NCI-H2107 (cell line): Measurements from ENCODE around the gene SNAPC4.

Experiments used
- DNase-seq: peaks from one replicate; lab custom pipeline; 2025; lab: John Stamatoyannopoulos, UW

SNAPC4 gene

DNA sequence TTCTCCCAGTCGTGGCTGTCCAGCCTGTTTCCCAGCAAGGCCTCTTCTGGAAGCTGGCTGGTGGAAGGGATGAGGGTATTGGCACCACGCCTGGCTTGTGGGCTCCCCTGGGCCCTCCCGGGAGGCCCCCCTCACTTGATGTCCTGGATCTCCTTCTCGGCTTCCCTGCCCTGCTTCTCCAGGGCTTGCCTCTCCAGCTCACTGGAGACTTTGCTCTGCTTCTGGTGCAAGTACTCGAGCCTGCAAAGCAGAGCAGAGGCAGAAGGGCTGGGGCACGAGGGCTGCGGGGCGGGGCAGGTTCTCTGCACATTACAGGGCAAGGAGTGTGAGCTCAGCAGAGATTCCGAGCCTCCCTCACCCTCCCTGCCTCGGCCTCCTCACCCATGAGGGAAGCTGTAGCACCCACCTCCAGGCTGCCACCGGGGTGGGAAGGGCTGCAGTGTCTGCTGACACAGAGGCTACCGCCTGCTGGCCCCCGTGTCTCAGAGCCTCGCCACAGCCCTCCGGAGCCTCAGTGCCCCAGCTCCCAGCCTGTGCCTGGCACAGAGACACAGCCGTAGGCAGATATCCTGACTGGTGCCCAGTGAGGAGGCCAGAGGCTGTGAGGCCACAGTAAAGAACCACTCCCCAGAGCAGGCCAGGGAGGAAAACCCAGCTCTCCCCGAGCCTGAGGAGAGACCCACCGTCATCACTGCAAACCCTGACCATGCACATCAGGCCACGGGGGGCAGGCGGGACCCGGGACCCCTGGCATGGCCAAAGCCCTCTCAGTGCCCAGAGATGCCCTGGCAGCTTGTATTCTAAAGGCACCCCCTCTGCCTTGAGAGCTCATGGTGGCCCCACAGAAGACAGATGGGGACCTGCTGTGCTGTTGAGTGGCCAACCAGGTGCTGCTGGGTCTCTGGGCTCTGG, 7.2 kb downstream of the SNAPC4 start:
- no peak for DNase-seq

DNA sequence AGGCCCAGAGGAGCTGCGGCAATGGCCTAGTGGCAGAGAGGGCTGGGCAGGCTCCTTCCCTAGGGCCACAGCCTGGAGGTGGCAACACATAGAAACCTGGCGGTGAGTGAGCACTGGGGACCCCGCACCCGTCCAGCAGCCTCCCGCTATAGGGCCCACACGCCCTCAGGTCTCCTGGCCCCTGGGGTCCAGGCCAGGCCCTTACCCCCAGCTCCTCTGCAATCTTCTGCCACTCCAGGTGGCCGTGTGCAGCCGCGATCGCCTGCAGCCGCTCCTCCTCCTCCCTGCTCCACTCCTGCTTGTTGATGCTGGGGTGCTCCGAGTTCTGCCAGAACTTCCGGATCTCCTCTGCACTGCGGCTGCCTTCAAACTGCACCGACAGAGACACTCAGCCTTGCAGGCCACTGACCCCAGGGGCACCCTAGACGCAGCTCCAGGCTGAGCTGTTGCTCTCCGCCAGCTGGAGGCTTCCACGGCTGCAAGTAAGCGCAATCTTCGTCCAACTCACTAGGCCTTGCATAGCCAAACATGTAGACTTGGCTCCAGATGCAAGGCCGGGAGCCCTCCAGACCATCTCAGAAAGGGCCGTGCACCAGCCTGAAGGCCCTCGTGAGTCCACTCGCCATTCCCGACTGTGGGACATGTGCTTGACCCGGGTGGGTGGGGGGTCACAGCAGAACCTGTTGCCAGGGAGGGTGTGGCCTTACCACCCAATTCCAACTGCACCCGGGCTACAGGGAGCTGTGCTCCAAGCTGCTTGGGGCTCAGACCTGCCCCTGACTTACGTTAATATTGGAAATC, 8.0 kb downstream of the SNAPC4 start:
- no peak for DNase-seq

GRCh38 chr9:136389396-136389795, 10.6 kb downstream of the SNAPC4 start:
- DNase-seq = no peak

DNA sequence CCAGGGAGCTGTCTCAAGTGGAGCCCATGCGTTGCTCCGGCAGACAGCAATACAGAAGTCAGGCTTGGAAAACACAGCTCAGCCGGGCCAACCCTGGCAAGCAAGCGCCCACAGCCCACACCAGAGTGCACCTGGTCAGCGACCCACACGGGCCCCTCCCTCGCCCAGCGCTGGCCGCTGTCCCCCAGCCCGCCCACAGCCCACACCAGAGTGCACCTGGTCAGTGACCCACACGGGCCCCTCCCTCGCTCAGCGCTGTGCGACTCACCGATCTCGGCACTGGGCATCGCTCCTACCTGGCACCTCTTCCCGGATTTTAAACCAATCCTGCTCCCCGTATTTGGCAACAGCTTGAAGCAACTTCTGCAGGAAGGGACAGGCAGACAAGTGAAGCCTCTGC, 12.8 kb downstream of the SNAPC4 start:
- no peak for DNase-seq

- no peak for DNase-seq
Observed at GRCh38 chr9:136386018-136386417, 14.0 kb downstream of the SNAPC4 start.

- DNase-seq = no peak
Observed at GRCh38 chr9:136385015-136385414, 15.0 kb downstream of the SNAPC4 start.

GRCh38 chr9:136383436-136383835, 16.5 kb downstream of the SNAPC4 start:
- no peak for DNase-seq

GRCh38 chr9:136381966-136382513, 17.9 kb downstream of the SNAPC4 start:
- DNase-seq = no peak

GRCh38 chr9:136381311-136381710, 18.7 kb downstream of the SNAPC4 start:
- no peak for DNase-seq

GRCh38 chr9:136380381-136380780, 19.6 kb downstream of the SNAPC4 start:
- DNase-seq = no peak

DNA sequence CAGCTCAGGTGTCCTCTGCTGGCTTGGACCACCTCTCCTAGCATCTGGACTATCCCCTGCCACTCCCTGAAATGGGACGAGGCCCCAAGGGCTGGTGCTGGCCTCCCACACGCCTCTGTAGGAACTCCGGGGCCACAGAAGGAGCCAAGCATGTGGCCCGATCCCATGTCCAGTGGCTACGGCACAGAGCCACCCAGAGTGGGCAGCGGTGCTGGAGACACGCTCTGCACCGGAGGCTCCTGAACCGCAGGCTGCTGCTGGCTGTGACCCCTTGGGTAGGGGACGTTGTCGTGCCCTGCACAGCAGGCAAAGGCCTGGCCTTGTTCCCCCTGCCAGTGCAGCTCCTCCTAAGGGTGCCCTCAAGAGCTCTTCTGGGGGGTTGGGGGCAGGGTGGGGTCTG, 20.1 kb downstream of the SNAPC4 start:
- no peak for DNase-seq

DNA sequence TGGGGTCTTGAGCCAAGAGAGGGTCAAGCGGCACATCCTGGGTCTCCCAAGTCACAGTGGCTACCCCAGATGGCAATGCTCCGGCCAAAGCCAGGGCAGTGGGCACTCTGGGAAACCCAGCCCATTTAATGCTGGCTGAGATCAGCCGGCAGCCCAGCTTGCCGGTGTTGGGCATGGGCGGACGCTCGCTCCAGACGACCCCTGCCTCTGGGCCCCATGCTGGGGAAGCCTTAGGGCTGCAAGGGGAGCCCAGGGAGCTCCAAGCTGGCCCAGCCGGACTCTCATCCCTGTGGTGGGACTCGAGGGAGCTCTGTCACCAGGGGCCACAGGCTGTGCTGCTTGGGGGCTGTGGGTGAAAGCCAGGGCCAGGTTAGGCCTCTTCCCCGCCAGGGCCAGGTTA, 20.6 kb downstream of the SNAPC4 start:
- no peak for DNase-seq

DNA sequence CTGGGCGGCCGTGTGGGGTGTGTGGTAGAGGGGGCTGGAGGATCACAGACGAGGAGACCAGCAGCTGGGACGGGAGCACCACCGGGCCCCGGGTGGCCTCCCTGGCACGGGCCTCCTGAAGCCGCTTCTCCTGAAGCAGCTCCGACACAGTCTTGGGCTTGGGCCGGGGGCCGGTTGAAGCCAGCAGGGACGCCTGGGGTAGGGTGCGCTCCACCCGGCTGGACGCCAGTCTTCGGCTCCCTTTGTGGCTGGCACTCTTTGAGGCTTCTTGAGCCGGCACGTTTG, 21.0 kb downstream of the SNAPC4 start:
- no peak for DNase-seq

DNA sequence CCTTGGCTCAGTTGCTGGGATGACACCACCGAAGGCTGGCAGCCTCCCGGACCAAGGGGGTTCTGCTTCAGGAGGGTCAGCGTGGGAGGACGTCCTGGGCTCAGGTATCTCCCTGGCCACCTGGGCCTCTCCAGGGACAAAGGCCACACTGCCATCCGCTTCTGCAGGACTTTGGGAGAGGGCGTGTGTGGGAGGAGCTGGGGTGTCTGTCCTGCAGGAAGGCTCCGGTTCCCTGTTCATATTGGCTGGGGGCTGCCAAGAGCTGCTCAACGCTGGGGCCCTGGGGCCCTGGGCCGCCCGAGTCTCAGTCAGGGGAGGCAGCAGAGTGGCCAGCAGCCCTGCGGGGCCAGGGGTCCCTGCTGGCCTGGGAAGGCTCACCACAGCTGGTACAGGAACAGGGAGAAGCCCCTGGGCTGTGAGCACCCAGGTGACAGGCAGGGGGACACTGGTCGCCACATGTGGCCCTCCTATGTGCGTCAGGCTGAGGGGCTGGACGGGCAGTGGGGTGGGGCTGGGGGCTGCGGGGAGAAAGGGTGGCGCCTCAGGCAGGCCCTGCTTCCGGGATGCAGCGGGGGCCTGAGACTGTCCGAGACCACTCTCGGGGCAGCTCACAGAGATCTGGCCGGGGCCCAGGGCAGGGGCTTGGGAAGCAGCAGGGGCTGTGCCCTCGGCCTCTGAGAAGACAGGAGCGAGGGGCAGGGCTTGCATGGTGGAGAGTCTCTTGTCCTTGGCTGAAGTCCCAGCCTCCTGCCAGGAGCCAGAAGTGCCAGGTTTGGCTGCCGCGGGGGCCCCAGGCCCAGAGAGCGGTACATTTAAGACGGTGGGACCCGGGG, 21.6 kb downstream of the SNAPC4 start:
- no peak for DNase-seq

DNA sequence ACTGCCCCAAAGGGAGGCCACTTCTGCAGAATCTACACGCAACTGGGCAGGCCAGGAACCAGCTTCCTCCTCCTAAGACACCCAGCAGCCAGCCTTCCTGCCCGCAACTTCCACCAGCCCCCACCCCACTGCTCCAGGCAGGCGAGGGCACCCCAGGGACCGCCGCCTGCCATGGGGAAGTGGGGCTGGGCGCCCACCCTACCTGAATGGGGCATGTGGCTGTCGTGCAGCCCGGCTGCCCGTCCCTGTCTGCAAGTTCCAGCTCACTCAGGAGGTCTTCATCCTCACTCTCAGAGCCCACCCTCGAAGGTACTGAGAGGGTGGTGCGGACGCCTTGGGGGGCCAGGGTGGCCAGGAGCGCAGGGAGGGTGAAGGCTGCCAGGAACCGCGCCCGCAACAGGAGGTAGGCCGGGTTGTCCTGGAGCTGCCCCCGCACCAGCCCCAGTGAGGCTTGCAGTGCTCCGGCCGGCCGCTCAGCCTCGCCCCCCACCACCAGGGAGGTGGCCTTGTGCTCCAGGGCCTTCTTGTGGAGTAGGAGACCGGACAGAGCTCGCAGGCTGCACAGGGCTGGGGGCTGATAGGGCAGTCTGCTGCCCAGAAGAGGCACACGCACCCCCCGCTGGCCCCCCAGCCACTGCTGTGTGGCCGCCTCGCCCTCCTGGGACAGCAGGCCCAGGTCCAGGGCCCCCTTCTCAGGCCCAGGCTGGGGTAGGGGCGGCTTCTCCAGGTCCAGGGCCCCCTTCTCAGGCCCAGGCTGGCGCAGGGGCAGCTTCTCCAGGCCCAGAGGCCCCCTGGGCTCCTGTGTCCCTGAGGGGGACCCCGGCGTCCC, 22.4 kb downstream of the SNAPC4 start:
- DNase-seq = no peak

DNA sequence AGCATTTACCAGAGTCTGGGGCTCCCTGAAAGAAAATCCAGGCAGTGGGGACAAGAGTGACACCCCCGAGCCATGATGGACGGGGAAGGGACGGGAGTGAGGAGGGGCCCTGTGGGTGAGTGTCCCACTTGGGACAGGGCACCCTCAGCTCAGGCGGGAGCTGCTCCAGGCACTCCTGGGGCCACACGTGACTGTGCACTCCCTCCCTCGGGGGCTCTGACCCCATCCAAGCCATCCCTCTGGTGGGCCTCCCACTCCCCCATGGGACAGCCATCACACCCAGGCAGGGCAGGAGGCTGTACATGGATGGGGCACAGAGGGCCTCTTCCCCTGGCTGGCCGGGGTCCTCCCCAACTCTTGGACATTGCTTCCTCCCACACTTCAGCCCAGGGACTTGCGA, 23.5 kb downstream of the SNAPC4 start:
- no peak for DNase-seq

DNA sequence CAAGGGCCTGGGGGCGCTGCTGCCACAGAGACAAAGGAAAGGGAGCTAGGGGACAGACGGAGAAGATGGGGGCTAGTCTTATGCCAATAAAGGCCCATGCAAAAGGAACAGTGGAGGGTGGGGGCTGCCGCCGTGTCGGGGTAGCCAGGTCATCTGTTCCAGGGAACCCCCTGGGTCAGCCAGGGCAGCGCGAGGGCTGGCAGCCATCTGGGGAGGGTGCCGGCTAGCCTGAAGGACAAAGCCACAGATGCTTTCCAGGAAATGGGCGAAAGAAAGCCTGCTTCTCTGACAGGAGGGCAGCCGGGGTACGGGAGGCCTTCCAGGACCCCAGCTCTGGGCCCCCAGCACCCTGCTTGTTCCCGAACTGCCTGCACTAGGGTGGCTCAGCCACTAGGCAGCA, 24.9 kb downstream of the SNAPC4 start:
- DNase-seq = no peak

DNA sequence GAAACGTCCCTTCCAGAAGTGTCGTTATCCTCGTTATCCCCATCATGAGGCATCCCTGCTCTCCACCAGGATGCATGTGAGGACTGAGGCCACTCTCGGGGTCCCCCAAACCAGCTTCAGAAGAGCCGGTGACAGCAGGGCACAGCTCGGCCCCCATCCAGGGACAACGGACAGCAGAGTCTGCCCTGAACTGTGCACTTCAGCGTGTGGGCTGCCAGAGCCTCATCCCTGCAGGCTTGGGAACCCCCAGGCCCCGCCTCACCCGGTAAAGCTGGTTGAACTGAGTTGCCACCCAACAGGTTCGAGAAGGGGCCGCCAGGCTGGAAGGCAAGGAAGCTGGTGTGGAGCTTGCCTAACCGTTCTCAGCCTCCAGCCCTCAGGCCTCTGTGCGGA, 25.8 kb downstream of the SNAPC4 start:
- no peak for DNase-seq

- DNase-seq = no peak
Observed at GRCh38 chr9:136373300-136374182, 26.4 kb downstream of the SNAPC4 start, which contains the start of gene CARD9. TSS of gene CARD9 (minus strand) at chr9:136373669. CDS start at chr9:136372078, 1,591 bp downstream.
